NT2/D1 (cell line): ENCODE measurements around the gene AGXT2.

Source experiments
- SUZ12 ChIP-seq: IDR thresholded peaks from 2 replicates; pipeline ENCODE4 v1.6.1; 2011; ENCODE audit not compliant: insufficient read length, insufficient read depth; ENCODE audit errors: extremely low read depth
- YY1 ChIP-seq: IDR thresholded peaks from 2 replicates; pipeline ENCODE4 v1.6.1; 2011; ENCODE audit not compliant: insufficient read length, insufficient read depth
- ZNF274 ChIP-seq: IDR thresholded peaks from 2 replicates; pipeline ENCODE4 v1.6.1; 2011; ENCODE audit warnings: mild to moderate bottlenecking, low read depth, low read length

- no peak for TF ChIP-seq SUZ12
- TF ChIP-seq YY1, result no peak
- TF ChIP-seq ZNF274, result no peak
Observed at GRCh38 chr5:34986965-34987364, 60.8 kb downstream of the AGXT2 start.
